Brain microvascular endothelial cell (primary cell): Measurements from ENCODE around the gene EIF4G1.

Experiments used
- DNase-seq: peaks from one replicate; pipeline ENCODE4 v3.0.0-alpha.2; 2020
- H3K27ac ChIP-seq: fragments of 250-450 bp; sonication (Bioruptor Pico); 2 replicates; pipeline ENCODE4 v1.5.1; 2020; ENCODE audit warnings: mild to moderate bottlenecking, moderate library complexity
- H3K27me3 ChIP-seq: fragments of 250-450 bp; sonication (Bioruptor Pico); replicated peaks from 2 replicates; pipeline ENCODE4 v1.5.1; 2020; ENCODE audit warnings: mild to moderate bottlenecking
- H3K36me3 ChIP-seq: fragments of 250-450 bp; sonication (Bioruptor Pico); replicated peaks from 2 replicates; pipeline ENCODE4 v1.5.1; 2020; ENCODE audit warnings: mild to moderate bottlenecking
- H3K4me3 ChIP-seq: 2 replicates; pipeline ENCODE4 v1.5.1; 2011; ENCODE audit warnings: low read depth, mild to moderate bottlenecking, control low read depth, low read length, moderate library complexity
- in situ Hi-C: cut with HindIII; loops from 2 replicates; pipeline ENCODE4 v1.10.0; 2017; ENCODE audit warnings: low sequenced_read_pairs, low pct_ligation_motif_present
- TF ChIP-seq, protein P1 (sequence below): IDR thresholded peaks from 2 replicates; pipeline ENCODE4 v1.5.1; 2011; ENCODE audit warnings: low read depth, mild to moderate bottlenecking, moderate library complexity, low read length, control low read depth, inconsistent platforms; ENCODE audit errors: missing control alignments

EIF4G1 gene

DNA sequence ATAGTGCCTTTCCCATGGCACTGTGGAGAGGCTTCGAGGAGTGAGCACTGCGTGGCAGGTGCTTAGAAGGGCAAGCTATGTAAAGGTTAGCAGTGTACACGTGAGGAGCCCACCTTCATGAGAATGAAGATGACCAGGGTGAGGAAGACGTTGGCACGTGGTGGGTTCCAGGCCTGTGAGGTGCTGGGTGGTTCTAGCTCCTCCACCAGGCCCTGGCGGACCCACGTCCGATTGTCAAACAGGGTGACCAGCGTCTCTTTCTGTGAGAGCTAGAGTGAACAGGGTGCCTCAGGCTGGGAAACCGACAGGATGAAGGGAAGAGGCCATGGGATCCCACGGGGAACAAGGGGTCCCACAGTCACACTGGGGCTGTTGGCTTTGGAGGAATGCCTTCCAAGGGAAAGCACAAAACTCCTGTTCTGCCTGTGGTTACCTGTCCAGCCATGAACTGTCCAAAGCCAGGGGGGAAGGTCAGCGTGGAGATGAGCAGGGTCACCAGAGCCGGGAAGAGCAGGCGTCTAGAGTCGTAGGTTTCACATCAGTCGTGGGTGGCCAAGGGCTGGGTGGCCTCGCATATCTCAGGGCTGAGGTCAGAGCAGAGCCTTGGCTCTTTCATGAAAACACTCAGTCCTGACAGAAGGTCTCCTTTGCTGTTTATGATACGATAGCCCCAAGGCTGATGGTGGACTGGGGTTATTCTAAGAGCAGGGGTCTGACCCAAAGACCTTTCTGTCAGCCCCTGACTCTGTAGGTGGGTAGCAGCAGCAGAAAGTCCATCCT, 41.0 kb downstream of the EIF4G1 start:
- no peaks in the 10 kb centered on the region for H3K27me3 ChIP-seq
- TF ChIP-seq, protein P1, sequence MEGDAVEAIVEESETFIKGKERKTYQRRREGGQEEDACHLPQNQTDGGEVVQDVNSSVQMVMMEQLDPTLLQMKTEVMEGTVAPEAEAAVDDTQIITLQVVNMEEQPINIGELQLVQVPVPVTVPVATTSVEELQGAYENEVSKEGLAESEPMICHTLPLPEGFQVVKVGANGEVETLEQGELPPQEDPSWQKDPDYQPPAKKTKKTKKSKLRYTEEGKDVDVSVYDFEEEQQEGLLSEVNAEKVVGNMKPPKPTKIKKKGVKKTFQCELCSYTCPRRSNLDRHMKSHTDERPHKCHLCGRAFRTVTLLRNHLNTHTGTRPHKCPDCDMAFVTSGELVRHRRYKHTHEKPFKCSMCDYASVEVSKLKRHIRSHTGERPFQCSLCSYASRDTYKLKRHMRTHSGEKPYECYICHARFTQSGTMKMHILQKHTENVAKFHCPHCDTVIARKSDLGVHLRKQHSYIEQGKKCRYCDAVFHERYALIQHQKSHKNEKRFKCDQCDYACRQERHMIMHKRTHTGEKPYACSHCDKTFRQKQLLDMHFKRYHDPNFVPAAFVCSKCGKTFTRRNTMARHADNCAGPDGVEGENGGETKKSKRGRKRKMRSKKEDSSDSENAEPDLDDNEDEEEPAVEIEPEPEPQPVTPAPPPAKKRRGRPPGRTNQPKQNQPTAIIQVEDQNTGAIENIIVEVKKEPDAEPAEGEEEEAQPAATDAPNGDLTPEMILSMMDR: no peak
- no peaks in the 10 kb centered on the region for H3K36me3 ChIP-seq
- no peak for DNase-seq
- H3K27ac ChIP-seq: no peak overlapping the region
- H3K4me3 ChIP-seq: no peak overlapping the region
- in situ Hi-C loops: loop anchor here (25.0 kb wide), 1 partner anchor 182 kb away; no protein-coding TSS in a partner anchor

DNA sequence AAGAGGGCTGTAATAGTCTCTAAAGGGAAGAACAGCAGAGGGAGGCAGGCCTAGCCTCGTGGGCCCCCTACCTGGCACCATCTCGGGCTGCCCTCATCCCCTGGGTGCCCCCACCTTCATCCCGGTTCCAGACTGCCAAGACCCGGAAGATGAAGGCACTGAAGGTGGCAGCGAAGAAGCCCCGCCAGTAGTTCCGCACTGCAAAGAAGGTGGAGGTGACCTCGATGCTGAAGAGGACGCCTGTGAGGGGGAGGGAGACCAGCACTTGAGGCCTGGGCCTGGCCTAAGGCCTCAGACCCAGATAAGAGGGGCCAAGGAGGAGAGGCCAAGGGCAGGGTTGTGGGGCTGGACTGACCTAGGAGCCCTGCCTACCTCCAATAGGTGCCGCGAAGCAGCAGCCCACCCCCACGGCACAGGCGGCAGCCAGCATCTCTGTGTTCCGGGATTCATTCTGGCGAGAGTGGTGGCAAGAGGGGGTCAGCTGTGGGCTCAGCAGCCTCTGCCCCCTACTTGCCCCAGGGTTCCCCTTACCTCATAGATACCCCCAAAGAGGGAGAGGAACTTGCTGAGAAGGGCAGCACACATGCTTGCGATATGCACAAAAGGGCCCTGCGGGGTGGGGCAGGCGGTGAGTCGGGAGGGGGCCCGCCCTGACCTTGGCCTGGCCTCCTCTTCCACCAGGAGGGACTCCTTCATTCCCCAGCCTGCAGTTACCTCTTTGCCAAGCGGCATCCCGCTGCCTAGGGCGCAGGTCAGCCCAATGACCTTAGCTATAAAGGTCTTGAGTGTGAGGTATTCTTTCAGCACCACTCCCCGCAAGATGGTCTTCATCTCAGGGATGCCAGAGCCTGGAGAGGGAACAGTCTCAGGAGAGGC, 43.1 kb downstream of the EIF4G1 start:
- H3K36me3 ChIP-seq: no peaks in the 10 kb centered on the region
- TF ChIP-seq, protein P1: no peak
- in situ Hi-C loops: loop anchor here (25.0 kb wide), 1 partner anchor 180 kb away; no protein-coding TSS in a partner anchor

DNA sequence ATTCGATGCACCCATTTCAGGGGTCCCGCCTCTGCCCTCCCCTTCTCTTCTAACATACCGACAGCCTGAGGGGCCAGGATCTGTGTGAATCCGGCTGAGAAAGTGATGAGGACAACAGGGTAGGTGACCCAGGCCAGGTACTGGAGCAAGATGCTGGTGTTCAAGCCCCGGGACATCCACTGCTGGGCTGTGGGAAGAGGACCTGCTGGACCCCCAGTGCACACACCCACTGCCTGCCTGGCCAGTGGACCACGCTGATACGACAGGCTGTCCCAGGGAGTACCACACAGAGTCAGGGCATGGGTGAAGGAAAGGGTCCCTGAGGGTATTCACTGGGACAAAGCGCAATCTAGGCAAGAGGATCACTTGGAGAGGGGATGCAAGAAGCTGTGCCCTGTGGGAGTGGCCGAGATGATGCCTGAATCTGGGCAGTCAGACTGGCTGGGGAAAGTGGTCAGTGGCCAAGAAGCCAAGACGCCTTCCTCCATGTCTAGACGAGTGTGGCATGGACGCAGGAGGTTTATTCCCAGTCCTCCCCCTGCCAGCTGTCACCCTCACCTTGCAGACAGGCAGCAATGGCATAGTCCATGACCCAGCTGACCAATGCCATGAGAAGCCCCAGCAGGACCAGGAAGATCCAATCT, 43.8 kb downstream of the EIF4G1 start:
- DNase-seq: no peak
- H3K4me3 ChIP-seq: no peak overlapping the region
- H3K27ac ChIP-seq: no peak overlapping the region
- H3K36me3 ChIP-seq: no peaks in the 10 kb centered on the region
- in situ Hi-C loops: loop anchor here (25.0 kb wide), 1 partner anchor 179 kb away; no protein-coding TSS in a partner anchor
- no peaks in the 10 kb centered on the region for H3K27me3 ChIP-seq
- TF ChIP-seq, protein P1: no peak

More for the DNA sequence above, 43.1 kb downstream of the EIF4G1 start:
- Histone ChIP-seq H3K4me3 (no peak overlapping the region), H3K27me3 (no peaks in the 10 kb centered on the region), H3K27ac (no peak overlapping the region)
- no peak for DNase-seq

DNA sequence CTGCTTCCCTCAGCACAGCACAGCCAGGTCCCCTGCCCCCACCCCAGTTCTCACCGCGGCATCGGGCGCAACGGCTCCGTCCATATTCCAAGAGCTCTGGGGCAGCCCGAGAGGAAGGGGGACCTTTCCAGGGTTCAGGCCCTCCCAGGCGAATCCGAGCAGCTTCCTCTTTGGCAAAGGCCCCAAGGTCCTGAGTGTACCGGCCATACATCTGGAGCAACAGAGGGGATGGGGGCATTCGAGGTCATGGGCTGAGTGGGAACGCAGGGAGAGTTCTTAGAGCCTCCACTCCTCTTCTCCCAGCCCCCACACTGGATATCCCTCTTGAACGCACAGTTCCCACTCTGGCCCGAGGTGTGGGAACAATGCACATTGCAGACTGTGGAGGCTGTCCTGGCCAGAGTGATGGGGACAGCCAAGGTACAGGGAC, 44.5 kb downstream of the EIF4G1 start:
- no peak overlapping the region for H3K27ac ChIP-seq
- DNase-seq: no peak
- no peak overlapping the region for H3K4me3 ChIP-seq
- TF ChIP-seq, protein P1: no peak
- H3K36me3 ChIP-seq: no peaks in the 10 kb centered on the region
- H3K27me3 ChIP-seq: no peaks in the 10 kb centered on the region
- in situ Hi-C loops: loop anchor here (25.0 kb wide), 1 partner anchor 178 kb away; no protein-coding TSS in a partner anchor

DNA sequence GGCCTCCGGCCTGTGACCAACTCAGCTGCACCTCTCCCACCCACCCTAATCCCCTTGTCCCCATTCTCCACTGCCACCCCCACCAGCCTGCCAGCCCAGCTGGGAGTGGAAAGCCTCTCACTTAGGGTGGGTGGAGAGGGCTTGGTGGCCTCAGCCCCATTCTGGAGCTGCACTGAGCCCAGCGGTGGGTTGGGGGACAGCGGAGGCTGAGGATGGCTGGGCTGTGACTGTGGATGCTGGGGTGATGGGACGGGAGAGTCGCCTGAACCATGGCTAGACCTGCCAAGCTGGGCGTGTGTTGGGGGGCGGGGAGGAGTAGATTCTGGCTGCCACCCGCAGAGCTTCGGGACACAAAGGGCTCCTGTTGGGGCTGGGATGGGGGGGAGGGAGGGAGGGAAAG, 45.2 kb downstream of the EIF4G1 start:
- DNase-seq: no peak
- Histone ChIP-seq H3K27ac (no peak overlapping the region), H3K36me3 (no peaks in the 10 kb centered on the region), H3K27me3 (no peaks in the 10 kb centered on the region), H3K4me3 (no peak overlapping the region)
- in situ Hi-C loops: loop anchor here (25.0 kb wide), 1 partner anchor 178 kb away; no protein-coding TSS in a partner anchor
- TF ChIP-seq, protein P1: no peak
